Stimulated activated CD4-positive, alpha-beta T cell treated with anti-CD3 and anti-CD28 coated beads, TNF-alpha, amount 100 ng/mL, for 1 hour (primary cell): ENCODE measurements around the gene C2orf69.
"Not testable (repeated sequence)": the region's sequence is repeated elsewhere in the genome, so short reads cannot be mapped to it uniquely, and the experiment has no call there.

Experiments
- DNase-seq, 3 donors: peaks; one replicate each; pipeline ENCODE4 v3.0.0-alpha.2; 2020; ENCODE audit warnings: low read depth in 3 of 3, low spot score in 1 of 3

Gene C2orf69

GRCh38 chr2:199911052-199911876 lies at the start of gene C2orf69:
C2orf69 (plus strand) TSS chr2:199911293; CDS start chr2:199911439, 146 bp downstream.
- peak; percentile 59 to 85 (median 82) for DNase-seq

- no peak for DNase-seq
Observed at GRCh38 chr2:199862788-199863187, 48.3 kb upstream of the C2orf69 start.

- DNase-seq: no peak
Observed at GRCh38 chr2:199865905-199866304, 45.2 kb upstream of the C2orf69 start.

- DNase-seq: no peak
Observed at GRCh38 chr2:199868431-199869226, 42.5 kb upstream of the C2orf69 start.

- DNase-seq: no peak
Observed at GRCh38 chr2:199869227-199869541, 41.9 kb upstream of the C2orf69 start.

- DNase-seq: no peak
Observed at GRCh38 chr2:199869653-199870052, 41.4 kb upstream of the C2orf69 start.

- no peak for DNase-seq
Observed at GRCh38 chr2:199870581-199870980, 40.5 kb upstream of the C2orf69 start.

- DNase-seq: no peak
Observed at GRCh38 chr2:199874209-199874608, 36.9 kb upstream of the C2orf69 start.

GRCh38 chr2:199875400-199875799 lies 35.7 kb upstream of the C2orf69 start:
- no peak for DNase-seq

GRCh38 chr2:199882667-199883066 lies 28.4 kb upstream of the C2orf69 start:
- no peak for DNase-seq

GRCh38 chr2:199883474-199884212 lies 27.4 kb upstream of the C2orf69 start:
- no peak for DNase-seq

- DNase-seq: no peak
Observed at GRCh38 chr2:199895406-199895805, 15.7 kb upstream of the C2orf69 start.

GRCh38 chr2:199896617-199897016 lies 14.5 kb upstream of the C2orf69 start:
- DNase-seq: no peak

GRCh38 chr2:199901942-199902341 lies 9.2 kb upstream of the C2orf69 start:
- no peak for DNase-seq

GRCh38 chr2:199902486-199903110 lies 8.5 kb upstream of the C2orf69 start:
- DNase-seq: no peak

- no peak for DNase-seq
Observed at GRCh38 chr2:199903111-199903510, 8.0 kb upstream of the C2orf69 start.

- no peak for DNase-seq
Observed at GRCh38 chr2:199907008-199907714, 3.9 kb upstream of the C2orf69 start.

- no peak for DNase-seq
Observed at GRCh38 chr2:199910338-199911051, 598 bp upstream of the C2orf69 start.

GRCh38 chr2:199911877-199912161 lies 726 bp downstream of the C2orf69 start:
- no peak for DNase-seq

- DNase-seq: not testable (repeated sequence)
Observed at GRCh38 chr2:199912553-199913114, 1.5 kb downstream of the C2orf69 start.
